HS-5 (cell line): Measurements from ENCODE around the gene DCPS.
"Not testable (repeated sequence)": the region's sequence is repeated elsewhere in the genome, so short reads cannot be mapped to it uniquely, and the experiment has no call there.

Source experiments
- DNase-seq: peaks from one replicate; pipeline ENCODE4 v3.0.0-alpha.2; 2012; ENCODE audit warnings: low read depth

DCPS gene

GRCh38 chr11:126303623-126304456, at the start of gene DCPS:
TSS of gene DCPS (plus strand) at chr11:126304060. CDS start at chr11:126304081, 21 bp downstream.
- DNase-seq: peak; percentile 79

GRCh38 chr11:126254819-126255218, 49.0 kb upstream of the DCPS start:
- DNase-seq: no peak

DNA sequence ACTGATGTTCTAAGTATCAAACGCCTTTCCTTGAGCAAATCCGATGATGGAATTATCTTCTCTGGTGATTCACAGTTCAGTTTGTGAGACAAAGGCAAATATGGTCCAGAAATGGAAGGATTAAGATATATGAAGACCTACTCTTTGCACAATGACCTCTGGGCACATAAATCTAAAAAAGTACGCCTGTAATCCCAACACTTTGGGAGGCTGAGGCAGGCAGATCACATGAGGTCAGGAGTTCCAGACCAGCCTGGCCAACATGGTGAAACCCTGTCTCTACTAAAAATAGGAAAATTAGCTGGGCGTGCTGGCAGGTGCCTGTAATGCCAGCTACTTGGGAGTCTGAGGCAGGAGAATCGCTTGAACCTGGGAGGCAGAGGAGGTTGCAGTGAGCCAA, 48.4 kb upstream of the DCPS start:
- DNase-seq: not testable (repeated sequence)

GRCh38 chr11:126256216-126256615, 47.6 kb upstream of the DCPS start:
- no peak for DNase-seq

DNA sequence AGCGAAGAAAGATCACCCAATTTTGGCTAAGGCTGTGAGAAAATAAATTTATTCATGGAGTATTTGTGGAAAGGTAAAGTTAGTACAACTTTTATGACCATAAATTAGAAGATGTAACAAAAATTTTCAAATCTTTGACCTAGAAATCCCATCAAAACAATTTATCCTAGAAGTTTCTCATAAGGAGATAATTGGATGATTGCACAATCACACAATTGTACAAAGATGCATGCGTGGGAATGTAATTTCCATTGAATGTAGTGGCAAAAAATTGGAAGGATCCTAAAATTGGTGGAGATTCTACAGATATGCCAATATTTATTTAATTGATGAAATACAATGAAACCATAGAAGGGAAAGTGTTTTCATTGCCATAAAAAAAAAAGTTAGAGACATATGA, 46.7 kb upstream of the DCPS start:
- DNase-seq: no peak

DNA sequence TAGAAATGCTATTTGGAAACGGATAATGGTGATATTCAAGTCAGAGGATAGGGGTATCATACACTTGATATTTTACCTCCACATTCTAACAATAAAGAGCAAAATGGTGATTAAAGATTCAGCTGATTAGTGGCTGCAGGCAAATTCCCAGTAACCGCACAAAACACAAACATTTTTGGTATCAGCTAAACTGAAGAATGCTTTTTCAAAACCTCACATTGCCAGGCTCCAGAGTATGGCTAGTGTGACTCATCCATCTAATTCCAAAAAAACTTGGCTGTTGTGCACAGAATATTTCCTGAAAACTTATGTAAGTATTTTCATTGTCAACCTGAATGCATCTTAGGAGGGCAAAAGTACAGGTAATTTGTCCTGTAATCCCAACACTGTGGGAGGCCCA, 46.1 kb upstream of the DCPS start:
- DNase-seq: no peak

DNA sequence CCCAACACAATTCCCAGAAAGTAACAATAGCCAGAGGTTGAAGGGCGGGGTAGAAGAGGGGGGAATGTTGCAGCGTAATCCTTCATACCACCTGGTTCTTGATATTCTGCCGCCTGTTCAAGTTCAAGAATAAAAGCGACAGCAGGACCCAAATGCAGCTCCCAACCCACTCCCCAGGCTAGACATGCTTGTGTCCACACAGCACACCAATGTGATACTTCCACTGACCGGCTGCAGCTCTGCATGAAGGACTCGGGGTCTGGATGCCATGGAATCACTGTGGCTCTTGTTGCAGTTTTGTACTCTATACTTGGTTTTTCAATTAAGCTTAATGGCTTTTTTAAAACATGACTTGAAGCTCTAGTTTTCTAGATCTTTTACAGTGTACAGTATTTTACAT, 41.6 kb upstream of the DCPS start:
- no peak for DNase-seq

DNA sequence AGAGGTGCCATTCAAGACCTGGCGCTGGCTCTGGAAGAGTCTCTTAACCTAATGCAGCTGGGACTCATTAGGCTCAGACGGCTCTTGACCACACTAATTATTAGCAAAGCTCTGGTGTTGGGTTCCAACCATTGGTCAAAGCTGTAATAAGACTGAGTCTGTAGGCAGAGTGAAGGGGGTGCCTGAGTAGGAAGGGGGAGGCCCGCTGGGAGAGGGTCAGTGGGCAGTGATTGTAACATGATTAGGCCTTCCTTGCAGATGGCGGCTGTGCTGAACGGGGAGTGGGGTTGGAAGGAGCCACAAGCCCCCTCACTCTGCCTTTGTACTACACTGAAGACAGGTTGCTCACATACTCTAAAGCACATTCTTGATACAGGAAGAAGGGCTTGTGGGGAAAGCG, 40.4 kb upstream of the DCPS start:
- DNase-seq: no peak

- no peak for DNase-seq
These were observed 38.0 kb upstream of the DCPS start for GRCh38 chr11:126265811-126266210.

DNA sequence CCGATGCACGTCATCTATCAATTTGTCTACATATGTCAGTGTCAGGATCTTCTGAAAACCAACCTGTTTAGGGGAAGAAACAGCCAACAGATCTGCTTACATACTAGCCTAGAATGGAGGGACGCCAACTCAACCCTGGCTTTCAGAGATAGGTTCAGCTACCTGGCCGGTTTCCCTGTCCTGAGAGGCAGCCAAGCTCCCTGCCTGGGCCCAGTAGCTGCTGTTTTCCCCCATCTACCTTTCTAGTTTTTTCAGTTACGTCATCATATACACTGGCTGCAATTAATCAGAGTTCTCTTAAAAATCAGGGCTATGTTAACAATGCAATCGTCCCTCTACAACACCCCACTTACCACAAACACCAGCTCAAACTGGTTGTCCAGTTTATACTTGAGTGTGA, 36.2 kb upstream of the DCPS start:
- DNase-seq: no peak

DNA sequence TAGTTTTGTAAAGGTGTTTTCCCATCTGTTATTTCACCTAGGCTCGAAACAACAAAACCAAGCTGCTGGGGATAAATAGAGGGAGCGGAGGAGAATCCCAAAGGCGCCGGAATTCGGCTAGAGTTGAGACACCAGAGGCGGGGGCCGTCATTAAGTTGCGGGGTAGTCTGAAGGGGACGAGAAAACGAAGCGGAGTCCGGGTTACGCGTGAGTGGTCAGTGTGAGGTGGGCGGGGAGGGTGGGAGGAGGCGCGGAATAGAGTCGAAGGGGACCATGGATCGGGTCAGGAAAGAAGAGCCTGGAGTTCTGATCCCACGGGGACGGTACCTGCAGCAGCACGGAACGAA, 35.5 kb upstream of the DCPS start:
- no peak for DNase-seq

DNA sequence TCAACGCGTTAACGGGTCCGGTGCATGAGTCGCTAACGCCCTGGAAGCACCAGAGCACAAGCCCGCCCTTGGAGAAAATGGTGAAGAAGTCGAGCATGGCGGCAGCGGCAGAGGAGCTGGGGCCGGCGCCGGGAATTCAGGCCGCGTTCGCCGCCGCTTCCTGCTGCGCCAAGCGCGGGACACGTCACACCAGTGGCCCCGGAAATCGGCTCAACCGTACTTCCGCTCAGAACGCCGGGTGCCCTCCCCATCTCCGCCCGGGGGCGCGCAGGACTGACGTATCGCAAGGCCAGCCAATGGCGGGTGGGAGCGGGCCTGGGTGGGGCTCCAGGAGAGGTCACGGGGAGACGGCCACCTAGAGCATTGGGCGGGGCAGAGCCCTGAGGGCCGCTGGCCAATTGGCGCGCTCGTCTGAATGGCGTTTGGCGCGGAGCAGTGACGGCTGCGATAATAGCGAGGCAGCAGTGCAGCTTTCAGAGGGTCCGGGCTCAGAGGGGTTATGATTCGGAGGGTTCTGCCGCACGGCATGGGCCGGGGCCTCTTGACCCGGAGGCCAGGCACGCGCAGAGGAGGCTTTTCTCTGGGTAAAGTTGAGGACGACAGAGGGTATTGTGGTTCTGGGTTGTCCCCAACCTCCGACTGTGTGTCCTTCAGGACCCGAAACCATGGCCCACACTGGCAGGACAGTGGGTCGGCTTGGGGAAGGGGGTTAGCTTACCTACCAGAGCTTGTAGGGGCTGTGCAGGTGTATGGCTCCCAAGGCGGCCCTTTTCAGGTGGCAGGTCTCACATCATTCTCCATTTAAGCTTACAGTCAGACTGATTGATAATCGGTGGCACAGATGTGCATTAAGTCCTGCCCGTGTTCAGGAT, 34.9 kb upstream of the DCPS start, which contains the start of the genes FOXRED1 and SRPRA:
FOXRED1 (plus strand) TSS at position 447 of the 872 bp plus-strand sequence; CDS start at position 500, 53 bp downstream.
SRPRA (minus strand) TSS at position 188 of the 872 bp plus-strand sequence; CDS start at position 97, 91 bp downstream.
- DNase-seq: peak; percentile 88

GRCh38 chr11:126277322-126277721, 26.5 kb upstream of the DCPS start:
- no peak for DNase-seq

DNA sequence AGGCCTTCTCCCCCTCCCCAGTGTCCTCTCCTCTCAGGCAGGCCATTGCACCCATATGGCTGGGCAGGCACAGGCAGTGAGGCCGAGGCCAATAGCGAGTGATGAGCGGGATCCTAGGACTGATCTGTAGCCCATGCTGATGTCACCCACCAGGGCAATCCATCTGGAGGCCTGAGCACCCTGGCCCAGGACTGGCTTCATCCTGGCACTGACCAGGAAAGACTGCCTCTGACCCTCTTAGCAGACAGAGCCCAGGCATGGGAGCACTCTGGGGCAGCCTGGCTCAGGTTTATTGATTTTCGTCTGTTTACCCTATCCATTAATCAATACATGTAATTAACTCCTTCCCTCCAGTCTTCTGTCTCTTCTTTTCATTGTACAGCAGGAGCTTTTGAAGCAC, 26.1 kb upstream of the DCPS start:
- no peak for DNase-seq

DNA sequence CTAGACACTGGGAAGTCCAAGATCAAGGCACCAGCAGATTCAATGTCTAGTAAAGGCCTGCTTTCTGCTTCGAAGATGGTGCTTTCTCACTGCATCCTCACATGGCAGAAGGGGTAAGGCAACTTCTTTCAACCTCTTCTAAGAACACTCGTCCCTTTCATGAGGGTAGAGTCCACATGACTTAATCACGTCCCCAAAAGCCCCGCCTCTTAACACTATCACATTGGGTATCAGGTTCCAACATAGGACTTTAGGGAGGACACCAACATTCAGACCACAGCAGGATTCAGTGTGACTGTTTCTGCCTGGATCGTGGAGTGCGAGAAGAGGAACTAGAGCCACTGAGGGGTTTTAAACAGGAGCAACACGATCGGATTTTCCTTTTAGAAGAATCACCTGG, 24.7 kb upstream of the DCPS start:
- no peak for DNase-seq

DNA sequence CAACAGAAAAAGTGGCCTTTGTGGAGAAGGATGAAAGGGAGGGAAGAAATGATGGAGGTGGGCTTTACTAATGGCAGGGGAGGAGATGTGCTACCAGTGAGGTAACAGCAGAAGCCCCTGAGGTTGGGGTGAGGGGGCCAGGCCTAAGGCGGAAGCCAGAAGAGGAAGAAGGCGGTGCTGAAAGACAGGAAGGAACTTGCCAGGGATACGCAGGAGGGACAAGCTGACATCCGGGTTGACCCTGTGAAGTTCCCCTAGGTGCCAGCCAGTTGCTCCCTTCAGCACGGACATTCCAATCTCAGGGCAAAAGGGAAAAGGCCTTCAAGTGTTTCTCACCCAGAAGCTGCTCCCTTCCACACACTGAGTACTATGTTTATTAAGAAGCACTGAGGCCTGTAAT, 23.3 kb upstream of the DCPS start:
- DNase-seq: no peak

GRCh38 chr11:126281245-126281644, 22.6 kb upstream of the DCPS start:
- DNase-seq: no peak

DNA sequence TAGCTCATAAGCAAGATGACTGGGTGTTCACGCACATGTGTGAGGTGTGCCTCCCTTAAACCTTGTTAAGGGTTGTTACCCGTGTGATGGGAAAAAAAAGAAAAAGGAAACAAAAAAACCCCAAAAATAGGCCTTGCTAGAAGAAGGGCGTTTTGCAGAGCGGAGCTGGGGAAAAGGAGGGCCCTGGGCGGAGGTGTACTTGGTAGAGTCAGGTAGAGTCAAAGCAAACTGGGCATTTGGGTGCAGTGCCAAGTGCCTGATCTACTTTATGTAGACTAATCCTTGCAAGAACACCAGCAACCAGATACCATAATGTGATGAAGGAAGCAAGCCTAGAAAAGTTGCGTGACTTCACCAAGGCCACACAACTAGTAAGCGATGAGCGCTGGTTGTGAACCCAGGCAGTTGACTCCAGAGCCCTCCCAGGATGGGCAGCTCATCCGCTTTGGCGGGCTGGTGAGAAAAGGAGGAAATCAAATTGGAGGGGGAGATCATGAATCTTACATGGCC, 22.1 kb upstream of the DCPS start:
- no peak for DNase-seq

GRCh38 chr11:126282361-126282735, 21.5 kb upstream of the DCPS start:
- DNase-seq: no peak

GRCh38 chr11:126282736-126283591, 20.9 kb upstream of the DCPS start, which contains the start of gene TIRAP:
TSS of gene TIRAP (plus strand) at chr11:126283093. CDS start at chr11:126290895, 7,802 bp downstream.
- no peak for DNase-seq

- DNase-seq: peak; percentile 88
These were observed 19.0 kb upstream of the DCPS start for GRCh38 chr11:126284829-126285228.

- no peak for DNase-seq
These were observed 15.6 kb upstream of the DCPS start for GRCh38 chr11:126288237-126288636.
